HepG2 (cell line): ENCODE data around the gene EXOC3L4. TPM values are rescaled to one million over a fixed set of nuclear protein-coding genes. Genes with fewer than 3 reads are reported as not detected.

ENCODE experiments used
- CEBPB ChIP-seq: IDR thresholded peaks from 2 replicates; pipeline ENCODE4 v1.6.1; 2011; ENCODE audit warnings: low read depth, low read length, improper control_type of control experiment, borderline replicate concordance
- CHD4 ChIP-seq: fragments of 200-600 bp; sonication (generic); IDR thresholded peaks from 2 replicates; pipeline ENCODE4 v1.7.0; 2017; ENCODE audit warnings: mild to moderate bottlenecking, low read length, borderline replicate concordance
- CREB3 ChIP-seq: sonication (generic); formaldehyde crosslinking; IDR thresholded peaks from 2 replicates; pipeline ENCODE4 v1.5.0; 2020; ENCODE audit warnings: missing genetic modification reagents
- CREM ChIP-seq, 2 experiments: sonication (generic) in 1 of 2; formaldehyde crosslinking in 1 of 2; IDR thresholded peaks; 2 replicates each; pipeline versions ENCODE4 v1.4.0 to v1.6.1; 2016 to 2020; ENCODE audit warnings: antibody characterized with exemption in 1 of 2, mild to moderate bottlenecking in 1 of 2, missing genetic modification reagents in 1 of 2
- CTCF ChIP-seq: sonication (generic); formaldehyde crosslinking; IDR thresholded peaks from 2 replicates; pipeline ENCODE4 v1.5.0; 2020; ENCODE audit warnings: mild to moderate bottlenecking, missing genetic modification reagents, moderate library complexity
- ELF3 ChIP-seq: IDR thresholded peaks from 2 replicates; pipeline ENCODE4 v1.6.1; 2016; ENCODE audit warnings: missing genetic modification reagents, missing compliant biosample characterization
- FOXC1 ChIP-seq: sonication (generic); formaldehyde crosslinking; IDR thresholded peaks from 2 replicates; pipeline ENCODE4 v1.8.0; 2022; ENCODE audit warnings: mild to moderate bottlenecking, missing genetic modification reagents, borderline replicate concordance
- MAZ ChIP-seq, 2 experiments: sonication (generic) in 1 of 2; formaldehyde crosslinking in 1 of 2; IDR thresholded peaks; 2 replicates each; pipeline versions ENCODE4 v1.5.0 to v1.6.1; 2012 to 2020; ENCODE audit warnings: low read depth in 2 of 2, mild to moderate bottlenecking in 2 of 2, borderline replicate concordance in 1 of 2, improper control_type of control experiment in 1 of 2, low read length in 1 of 2, missing genetic modification reagents in 1 of 2, moderate library complexity in 1 of 2
- MTF1 ChIP-seq: sonication (generic); formaldehyde crosslinking; IDR thresholded peaks from 2 replicates; pipeline ENCODE4 v1.5.0; 2020; ENCODE audit warnings: missing genetic modification reagents
- SAP130 ChIP-seq: IDR thresholded peaks from 2 replicates; pipeline ENCODE4 v1.6.1; 2016; ENCODE audit warnings: low read depth
- SOX5 ChIP-seq: IDR thresholded peaks from 2 replicates; pipeline ENCODE4 v1.6.1; 2016; ENCODE audit warnings: borderline replicate concordance
- TEAD3 ChIP-seq: optimal IDR thresholded peaks from 2 replicates; pipeline ENCODE3; 2016; ENCODE audit warnings: borderline replicate concordance
- TIGD3 ChIP-seq: sonication (generic); formaldehyde crosslinking; IDR thresholded peaks from 2 replicates; pipeline ENCODE4 v1.5.1; 2020; ENCODE audit warnings: mild to moderate bottlenecking, missing genetic modification reagents, borderline replicate concordance
- ZNF121 ChIP-seq: sonication (generic); formaldehyde crosslinking; IDR thresholded peaks from 2 replicates; pipeline ENCODE4 v1.5.0; 2020; ENCODE audit warnings: mild to moderate bottlenecking, missing genetic modification reagents
- ZNF33A ChIP-seq: sonication (generic); formaldehyde crosslinking; IDR thresholded peaks from 2 replicates; pipeline ENCODE4 v1.5.1; 2020; ENCODE audit warnings: missing genetic modification reagents, mild to moderate bottlenecking, moderate library complexity, borderline replicate concordance
- ZNF383 ChIP-seq: sonication (generic); formaldehyde crosslinking; IDR thresholded peaks from 2 replicates; pipeline ENCODE4 v1.4.0; 2020; ENCODE audit warnings: missing genetic modification reagents, mild to moderate bottlenecking, borderline replicate concordance
- ZNF687 ChIP-seq: sonication (generic); formaldehyde crosslinking; IDR thresholded peaks from 2 replicates; pipeline ENCODE4 v1.5.1; 2020; ENCODE audit warnings: mild to moderate bottlenecking, missing genetic modification reagents, moderate library complexity
- ZUFSP ChIP-seq: sonication (generic); formaldehyde crosslinking; IDR thresholded peaks from 2 replicates; pipeline ENCODE4 v1.9.0; 2021; ENCODE audit warnings: missing genetic modification reagents, mild to moderate bottlenecking, borderline replicate concordance
- polyA plus RNA-seq, 8 experiments: library from polyadenylated mRNA; depleted of rRNA in 3 of 8; stranded (reverse) in 7 of 8; unstranded in 1 of 8; fragments of >200 nt; fragmentation: Illumina TruSeq in 4 of 8; extraction: Trizol in 4 of 8; gene quantifications; 2 replicates each; pipeline versions ENCODE4 v1.2.1 to v1.2.3, GENCODE V29; 2011 to 2016; ENCODE audit warnings: low read depth in 4 of 8, missing spikeins in 1 of 8, mixed read lengths in 1 of 8; ENCODE audit not compliant: insufficient read depth in 1 of 8
- total RNA-seq, 5 experiments: library from RNA; depleted of rRNA; stranded (reverse); fragments of >200 nt; fragmentation: Illumina TruSeq; extraction: Trizol; gene quantifications; 2 replicates each; pipeline ENCODE4 v1.2.3, GENCODE V29; 2016; ENCODE audit warnings: low read depth in 1 of 5

EXOC3L4 gene
- total and polyA plus RNA-seq, 2 of the 13 experiments (the other 11 are each of a cell fraction or from before 2014, with no cell fraction given): 11.8 to 27.0 TPM

- TF ChIP-seq ZUFSP (no peak), MTF1 (CRISPR knock-in tag) (no peak), TEAD3 (CRISPR knock-in tag) (no peak), FOXC1 (CRISPR knock-in tag) (0 out of 2 replicates have a peak, but pooled peaks have one; percentile 14), CHD4 (no peak), CREM (IDR thresholded peaks at IDR 0.05) (no peak), CREM (CRISPR knock-in tag; IDR thresholded peaks at IDR 0.05) (no peak), CEBPB (no peak), CTCF (peak; percentile 59), CREB3 (CRISPR knock-in tag) (no peak), TIGD3 (CRISPR knock-in tag) (no peak), SAP130 (CRISPR knock-in tag) (peak; percentile 32; the same call in 1 of the 2 replicates), ZNF383 (CRISPR knock-in tag) (0 out of 2 replicates have a peak, but pooled peaks have one; percentile 46), ZNF121 (CRISPR knock-in tag) (0 out of 2 replicates have a peak, but pooled peaks have one; percentile 16), MAZ (IDR thresholded peaks at IDR 0.05; ENCODE audit: borderline replicate concordance, low read depth, low read length) (peak; percentile 23; the same call in 1 of the 2 replicates), MAZ (CRISPR knock-in tag; IDR thresholded peaks at IDR 0.05; ENCODE audit: low read depth) (no peak), ELF3 (CRISPR knock-in tag) (no peak), ZNF687 (CRISPR knock-in tag) (peak; percentile 48), ZNF33A (CRISPR knock-in tag) (no peak), SOX5 (CRISPR knock-in tag) (no peak)
Observed at GRCh38 chr14:103072595-103073366, 21.7 kb upstream of the EXOC3L4 start (continued).
